PFSK-1 (cell line): ENCODE measurements around the gene COX7C.

Experiments
- FOXP2 ChIP-seq: optimal IDR thresholded peaks from 2 replicates; pipeline ENCODE3; 2011; ENCODE audit warnings: borderline replicate concordance, control low read depth, inconsistent platforms; ENCODE audit not compliant: insufficient read depth; ENCODE audit errors: extremely low read length, extremely low read depth
- POLR2AphosphoS5 ChIP-seq: IDR thresholded peaks from 2 replicates; pipeline ENCODE4 v1.6.1; 2012; ENCODE audit warnings: low read depth, mild to moderate bottlenecking, control low read depth, low read length, moderate library complexity
- REST ChIP-seq, 2 experiments: IDR thresholded peaks; 2 replicates each; pipeline versions ENCODE4 v1.6.1 to v1.8.0; 2011 to 2012; ENCODE audit warnings: low read depth in 2 of 2, low read length in 2 of 2, control low read depth in 1 of 2, inconsistent platforms in 1 of 2, mild to moderate bottlenecking in 1 of 2, moderate library complexity in 1 of 2; ENCODE audit not compliant: insufficient read depth in 1 of 2
- TAF1 ChIP-seq: IDR thresholded peaks from 2 replicates; pipeline ENCODE4 v1.6.1; 2012; ENCODE audit warnings: low read length, control low read depth, borderline replicate concordance; ENCODE audit not compliant: insufficient read depth

GRCh38 chr5:86664173-86664572 lies 46.4 kb downstream of the COX7C start:
- no peak for TF ChIP-seq FOXP2
- TF ChIP-seq POLR2AphosphoS5, result no peak
- no peak for TF ChIP-seq TAF1
- TF ChIP-seq REST (IDR thresholded peaks at IDR 0.05; ENCODE audit: insufficient read depth in 1 of 2, low read depth in 2 of 2, low read length in 2 of 2), result no peak
